KMS-11 (cell line): ENCODE measurements around the gene CCP110.

ENCODE experiments used
- H2AFZ ChIP-seq: fragments of 200-600 bp; sonication (generic); 2 replicates; pipeline ENCODE4 v1.6.1; 2016; ENCODE audit warnings: antibody characterized with exemption, mixed run types, low read depth
- H3K27ac ChIP-seq: fragments of 200-600 bp; sonication (generic); 2 replicates; pipeline ENCODE4 v1.6.1; 2016; ENCODE audit warnings: mild to moderate bottlenecking, mixed run types
- H3K27me3 ChIP-seq: fragments of 200-600 bp; sonication (generic); 2 replicates; pipeline ENCODE4 v1.6.1; 2017; ENCODE audit warnings: mild to moderate bottlenecking, low read depth, mixed run types, moderate library complexity; ENCODE audit not compliant: insufficient read depth
- H3K36me3 ChIP-seq: fragments of 200-600 bp; sonication (generic); 2 replicates; pipeline ENCODE4 v1.6.1; 2017; ENCODE audit warnings: mild to moderate bottlenecking, mixed run types; ENCODE audit not compliant: insufficient read depth
- H3K4me1 ChIP-seq: fragments of 200-600 bp; sonication (generic); 2 replicates; pipeline ENCODE4 v1.6.1; 2016; ENCODE audit warnings: mild to moderate bottlenecking, low read depth, mixed run types; ENCODE audit not compliant: poor library complexity, severe bottlenecking
- H3K4me2 ChIP-seq: fragments of 200-600 bp; sonication (generic); 2 replicates; pipeline ENCODE4 v1.7.0; 2016; ENCODE audit warnings: mild to moderate bottlenecking, mixed run types
- H3K4me3 ChIP-seq: fragments of 200-600 bp; sonication (generic); IDR thresholded peaks from 2 replicates; pipeline ENCODE4 v1.6.1; 2017; ENCODE audit warnings: low read depth, low read length, mixed read lengths; ENCODE audit not compliant: insufficient read depth
- H3K79me2 ChIP-seq: fragments of 200-600 bp; sonication (generic); 2 replicates; pipeline ENCODE4 v1.6.1; 2016; ENCODE audit warnings: low read depth, mixed run types; ENCODE audit not compliant: insufficient read depth
- H3K9ac ChIP-seq: fragments of 200-600 bp; sonication (generic); 2 replicates; pipeline ENCODE4 v1.6.1; 2016; ENCODE audit warnings: mild to moderate bottlenecking, mixed run types
- H4K20me1 ChIP-seq: fragments of 200-600 bp; sonication (generic); 2 replicates; pipeline ENCODE4 v1.6.1; 2016; ENCODE audit warnings: mild to moderate bottlenecking, mixed run types; ENCODE audit not compliant: insufficient read depth
- CTCF ChIP-seq: fragments of 200-600 bp; sonication (generic); conservative IDR thresholded peaks from 2 replicates; pipeline ENCODE4 v1.6.1; 2017; ENCODE audit warnings: low read depth, mild to moderate bottlenecking, antibody characterized with exemption, low read length, moderate library complexity, mixed read lengths

Gene CCP110

GRCh38 chr16:19486051-19486450, 37.7 kb upstream of the CCP110 start:
- Histone ChIP-seq H3K79me2 (no peaks in the 10 kb centered on the region), H4K20me1 (no peaks in the 10 kb centered on the region)

GRCh38 chr16:19486750-19487325, 36.9 kb upstream of the CCP110 start:
- Histone ChIP-seq H3K4me2 (no peak overlapping the region), H3K36me3 (no peaks in the 10 kb centered on the region), H3K27ac (no peak overlapping the region), H4K20me1 (no peaks in the 10 kb centered on the region), H3K27me3 (no peaks in the 10 kb centered on the region), H3K9ac (no peak overlapping the region), H3K4me3 (no peak overlapping the region), H3K4me1 (no peaks in the 10 kb centered on the region), H3K79me2 (no peaks in the 10 kb centered on the region), H2AFZ (no peak overlapping the region)
- no peak for TF ChIP-seq CTCF

More at GRCh38 chr16:19486051-19486450, 37.7 kb upstream of the CCP110 start:
- Histone ChIP-seq H3K27me3 (no peaks in the 10 kb centered on the region), H3K4me1 (no peaks in the 10 kb centered on the region), H3K4me2 (no peak overlapping the region), H3K4me3 (no peak overlapping the region), H2AFZ (no peak overlapping the region), H3K27ac (no peak overlapping the region), H3K36me3 (no peaks in the 10 kb centered on the region), H3K9ac (no peak overlapping the region)
- no peak for TF ChIP-seq CTCF

GRCh38 chr16:19488213-19488640, 35.5 kb upstream of the CCP110 start:
- TF ChIP-seq CTCF, result no peak
- Histone ChIP-seq H3K4me1 (no peaks in the 10 kb centered on the region), H3K27ac (no peak overlapping the region), H4K20me1 (no peaks in the 10 kb centered on the region), H3K9ac (no peak overlapping the region), H3K79me2 (no peaks in the 10 kb centered on the region), H3K4me3 (no peak overlapping the region), H3K27me3 (no peaks in the 10 kb centered on the region), H3K36me3 (no peaks in the 10 kb centered on the region), H3K4me2 (no peak overlapping the region), H2AFZ (no peak overlapping the region)

- Histone ChIP-seq H3K9ac (no peak overlapping the region), H3K4me3 (no peak overlapping the region), H3K27ac (no peak overlapping the region), H3K27me3 (no peaks in the 10 kb centered on the region), H2AFZ (no peak overlapping the region), H4K20me1 (no peaks in the 10 kb centered on the region), H3K4me1 (no peaks in the 10 kb centered on the region), H3K4me2 (no peak overlapping the region), H3K36me3 (no peaks in the 10 kb centered on the region), H3K79me2 (no peaks in the 10 kb centered on the region)
- TF ChIP-seq CTCF, result no peak
These were observed 33.1 kb upstream of the CCP110 start for GRCh38 chr16:19490619-19491018.
